Stimulated activated CD4-positive, alpha-beta T cell treated with anti-CD3 and anti-CD28 coated beads, Interleukin-12 subunit alpha, Interleukin-12 subunit beta, amount 100 ng/mL, for 48 hours (primary cell): Measurements from ENCODE around the gene CCDC8.
"Not testable (repeated sequence)": the region's sequence is repeated elsewhere in the genome, so short reads cannot be mapped to it uniquely, and the experiment has no call there.

ENCODE experiments used
- DNase-seq, 3 donors: peaks; one replicate each; pipeline ENCODE4 v3.0.0-alpha.2; 2020; ENCODE audit warnings: low read depth in 2 of 3, low spot score in 1 of 3

Gene CCDC8

DNA sequence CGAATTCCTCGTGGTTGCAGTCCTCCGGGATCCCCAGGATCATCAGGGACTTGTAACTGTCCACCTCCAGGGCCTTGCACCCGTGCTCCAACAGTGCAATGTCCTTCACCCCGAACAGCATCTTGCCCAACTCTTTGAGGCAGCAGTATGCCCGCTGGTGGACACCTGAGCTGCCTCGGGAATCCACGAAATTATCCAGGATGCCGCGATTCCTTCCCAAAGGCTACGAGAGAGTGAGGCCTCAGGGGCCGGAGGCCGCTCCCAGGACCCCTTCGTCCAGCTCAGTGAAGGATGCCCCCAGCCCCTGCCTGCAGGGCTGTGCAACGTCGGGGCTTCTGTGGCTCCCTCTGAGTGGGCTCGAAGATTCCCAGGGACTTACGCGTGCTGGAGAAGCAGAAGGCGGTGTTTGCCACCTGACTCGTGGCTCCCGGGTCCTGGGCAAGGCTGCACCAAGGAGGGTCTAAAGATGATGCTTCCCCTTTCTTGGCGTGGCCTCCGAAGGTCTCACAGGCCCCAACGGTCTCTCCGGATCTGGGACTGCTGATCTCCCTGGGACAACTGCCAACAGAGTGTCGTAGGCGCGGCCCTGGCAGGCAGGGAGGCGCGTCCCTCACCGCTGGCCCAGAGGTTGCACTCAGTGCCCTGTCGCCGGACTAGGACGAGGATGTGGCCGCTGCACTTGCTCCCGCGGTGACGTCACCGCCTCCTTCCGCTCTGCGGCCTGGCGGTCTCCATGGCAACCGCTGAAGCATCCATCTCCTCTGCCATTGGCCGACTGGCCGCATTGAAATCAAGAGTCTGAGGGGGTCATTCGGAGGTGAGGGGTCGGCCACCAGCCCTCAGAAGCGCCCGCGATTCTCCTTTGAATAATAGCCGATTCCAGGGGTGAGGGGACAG is 15.1 kb upstream of the CCDC8 start, which contains the start of gene PNMA8C:
Gene PNMA8C, minus strand, starts transcription at position 698 of the 897 bp plus-strand sequence. Its CDS starts 577 bp downstream, at position 121.
- DNase-seq: peak in 1 of 3 donors; percentile 42

DNA sequence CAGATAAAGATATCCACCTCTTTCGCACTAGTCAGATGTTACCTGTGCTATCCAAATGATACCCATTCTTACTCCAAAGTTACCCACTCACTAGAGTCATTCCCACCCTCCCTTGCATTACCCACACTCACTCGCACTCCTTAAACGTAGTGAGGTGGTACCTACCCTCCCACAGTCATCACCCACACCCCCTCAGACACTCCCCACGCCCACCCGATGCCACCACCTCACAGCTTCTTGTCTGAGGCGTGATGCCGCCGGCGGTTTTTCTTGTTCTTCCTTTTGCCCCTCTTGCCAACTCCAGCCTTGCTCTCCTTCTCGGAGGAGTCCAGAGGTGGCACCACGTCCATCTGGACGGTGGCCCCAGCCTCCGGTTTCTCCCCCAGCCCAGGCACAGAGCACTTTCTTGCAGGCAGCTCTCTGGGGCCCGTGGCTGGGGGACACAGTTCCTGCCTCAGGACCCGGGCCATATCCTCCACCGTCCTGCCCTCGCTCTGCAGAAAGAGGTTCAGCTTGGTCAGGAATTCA is 14.2 kb upstream of the CCDC8 start:
- no peak for DNase-seq

DNA sequence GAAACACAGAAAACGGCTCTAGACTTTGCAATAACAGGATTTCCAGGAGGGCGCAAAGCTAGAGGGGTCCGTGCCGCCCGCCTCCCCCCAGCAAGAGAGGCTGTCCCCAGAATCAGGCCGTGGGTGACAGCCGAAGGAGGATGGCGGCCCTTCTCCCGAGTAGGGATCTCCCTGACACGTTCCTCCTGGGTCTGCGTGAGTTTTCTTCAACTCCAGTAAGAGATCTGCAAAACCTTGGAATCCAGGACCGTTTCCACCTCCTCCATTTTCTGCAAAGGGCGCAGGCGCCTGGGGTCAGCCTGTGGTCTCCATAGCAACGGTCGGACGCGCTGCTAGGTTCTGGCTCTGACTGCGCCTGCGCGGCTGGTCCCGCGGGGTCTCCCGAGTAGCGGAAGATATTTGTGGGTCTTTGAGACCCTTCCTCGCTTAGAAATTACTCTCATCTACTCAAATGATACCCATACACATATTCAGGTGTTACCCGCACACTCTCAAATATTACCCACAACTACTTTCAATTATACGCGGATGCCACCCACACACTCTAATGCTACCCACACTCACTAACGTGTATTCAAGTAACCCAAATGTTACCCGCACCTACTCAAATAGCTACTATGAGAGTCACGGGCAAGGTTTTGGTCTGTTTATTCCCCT is 13.3 kb upstream of the CCDC8 start:
- peak; percentile 6 to 47 (median 38) for DNase-seq

DNA sequence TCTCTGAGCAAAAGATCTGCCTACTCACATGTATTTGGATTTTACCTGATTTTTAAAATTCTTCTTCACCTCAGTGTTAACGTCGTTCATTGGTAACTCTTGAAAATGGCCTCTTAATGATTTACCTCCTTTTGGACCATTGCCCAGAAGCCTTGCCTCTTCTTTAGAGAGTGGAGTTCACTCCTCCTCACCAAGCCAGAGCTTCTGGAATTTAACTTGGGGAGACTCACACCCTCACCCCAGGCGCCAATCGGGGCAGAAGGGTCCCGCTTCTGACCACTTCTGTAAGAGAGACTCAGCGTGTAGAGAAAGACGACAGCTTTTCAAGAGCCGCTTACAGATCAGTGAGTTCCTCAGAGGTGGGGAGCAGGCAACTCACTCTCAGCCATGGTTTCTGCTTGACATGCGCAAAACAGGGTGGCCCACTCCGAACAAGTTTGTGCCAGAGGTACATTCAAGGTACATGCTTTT is 12.7 kb upstream of the CCDC8 start:
- no peak for DNase-seq

DNA sequence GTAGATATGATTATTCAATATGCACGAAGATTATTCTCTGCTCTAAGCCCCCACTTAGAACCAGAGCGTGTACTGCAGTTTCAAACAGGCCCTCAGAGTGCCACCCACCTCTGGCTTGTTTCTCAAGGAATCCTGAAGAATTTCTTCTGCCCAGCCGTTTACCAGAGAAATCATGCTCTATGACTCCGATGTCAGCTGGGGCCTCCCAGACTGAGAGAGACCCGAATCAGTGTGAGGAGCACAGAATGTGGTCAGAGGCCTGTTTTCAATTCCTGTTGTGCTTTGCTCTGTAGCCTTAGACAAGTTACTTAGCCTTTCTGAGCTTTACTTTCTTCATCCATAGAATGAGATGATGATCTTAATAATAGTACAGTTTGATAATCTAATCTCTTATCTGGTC is 9.8 kb upstream of the CCDC8 start:
- DNase-seq: no peak

DNA sequence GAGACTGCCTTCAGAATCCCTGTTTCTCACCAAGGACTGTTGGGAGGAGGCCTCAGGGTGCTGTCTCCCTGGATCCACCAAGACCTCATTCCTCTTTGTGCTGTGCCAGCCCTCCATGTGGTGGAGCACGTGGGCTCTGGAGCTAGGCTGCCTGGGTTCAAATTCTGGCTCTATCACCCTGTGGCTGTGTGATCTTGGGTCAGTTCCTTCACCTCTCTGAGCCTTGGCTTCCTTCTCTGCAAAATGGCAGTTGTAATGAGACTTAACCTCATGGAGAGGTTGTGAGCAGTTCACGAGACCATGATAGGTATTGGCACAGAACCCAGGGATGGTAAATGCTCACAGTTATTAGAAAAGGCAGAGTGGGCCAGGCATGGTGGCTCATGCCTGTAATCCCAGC is 9.0 kb upstream of the CCDC8 start:
- DNase-seq: no peak

DNA sequence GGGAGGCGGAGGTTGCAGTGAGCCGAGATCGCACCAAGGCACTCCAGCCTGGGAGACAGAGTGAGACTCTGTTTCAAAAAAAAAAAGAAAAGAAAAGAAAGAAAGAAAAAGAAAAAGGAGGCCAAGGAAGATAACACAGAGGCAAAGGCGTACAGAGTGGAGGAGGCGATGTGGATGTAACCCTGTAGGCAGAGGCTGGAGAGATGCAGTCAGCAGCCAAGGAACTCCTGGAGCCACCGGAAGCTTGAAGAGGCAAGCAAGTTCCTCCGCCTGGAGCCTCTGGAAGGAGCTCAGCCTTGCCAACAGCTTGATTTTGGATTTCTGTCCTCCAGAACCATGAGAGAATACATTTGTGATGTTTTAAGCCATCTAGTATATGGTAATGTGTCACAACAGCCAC is 6.7 kb upstream of the CCDC8 start:
- no peak for DNase-seq

DNA sequence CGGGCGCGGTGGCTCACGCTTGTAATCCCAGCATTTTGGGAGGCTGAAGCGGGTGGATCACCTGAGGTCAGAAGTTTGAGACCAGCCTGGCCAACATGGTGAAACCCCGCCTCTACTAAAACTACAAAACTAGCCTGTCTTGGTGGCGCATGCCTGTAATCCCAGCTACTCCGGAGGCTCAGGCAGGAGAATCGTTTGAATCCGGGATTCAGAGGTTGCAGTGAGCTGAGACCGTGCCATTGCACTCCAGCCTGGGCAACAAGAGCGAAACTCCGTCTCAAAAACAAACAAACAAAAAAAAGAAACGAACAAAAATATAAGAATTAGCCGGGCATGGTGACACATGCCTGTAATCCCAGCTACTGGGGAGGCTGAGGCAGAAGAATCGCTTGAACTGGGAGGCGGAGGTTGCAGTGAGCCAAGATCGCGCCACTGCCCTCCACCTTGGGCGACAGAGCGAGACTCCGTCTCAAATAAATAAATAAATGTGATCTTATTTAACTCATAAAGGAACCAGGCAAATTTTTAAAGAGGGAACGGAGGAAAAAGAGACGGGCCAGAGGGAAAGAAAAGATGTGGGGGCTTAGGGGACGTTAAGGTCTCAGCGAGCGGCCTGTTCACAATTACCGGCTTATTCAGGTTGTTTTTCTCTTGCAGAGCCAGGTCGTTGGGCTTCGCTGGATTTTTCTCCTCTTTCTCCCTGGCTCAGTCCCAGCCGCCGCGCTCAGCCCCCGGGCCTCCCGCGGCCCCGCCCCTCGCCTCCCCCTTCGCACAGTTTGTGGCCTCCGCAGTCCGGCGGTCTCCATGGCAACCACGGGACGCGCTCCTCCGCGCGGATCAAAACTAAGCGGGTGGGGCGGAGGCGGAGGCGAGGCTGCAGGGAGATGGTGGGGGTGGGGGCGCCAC is 2.7 kb upstream of the CCDC8 start:
- not testable (repeated sequence) for DNase-seq

DNA sequence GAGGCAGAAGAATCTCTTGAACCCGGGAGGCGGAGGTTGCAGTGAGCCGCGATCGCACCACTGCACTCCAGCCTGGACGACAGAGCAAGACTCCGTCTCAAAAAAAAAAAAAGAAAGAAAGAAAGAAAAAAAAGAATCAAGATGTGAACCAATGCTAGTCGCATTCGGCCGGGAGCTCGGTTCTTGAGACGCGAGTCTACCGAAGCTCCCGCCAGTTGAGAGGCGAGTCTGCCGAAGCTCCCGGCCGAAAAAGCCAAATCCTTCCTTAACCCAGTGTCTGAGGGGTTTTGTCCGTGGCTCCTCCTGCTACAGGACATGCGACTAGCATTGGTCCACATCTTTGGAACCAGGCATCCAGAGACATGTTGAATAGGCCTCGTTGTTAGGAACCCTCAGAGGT is 1.5 kb upstream of the CCDC8 start:
- not testable (repeated sequence) for DNase-seq

DNA sequence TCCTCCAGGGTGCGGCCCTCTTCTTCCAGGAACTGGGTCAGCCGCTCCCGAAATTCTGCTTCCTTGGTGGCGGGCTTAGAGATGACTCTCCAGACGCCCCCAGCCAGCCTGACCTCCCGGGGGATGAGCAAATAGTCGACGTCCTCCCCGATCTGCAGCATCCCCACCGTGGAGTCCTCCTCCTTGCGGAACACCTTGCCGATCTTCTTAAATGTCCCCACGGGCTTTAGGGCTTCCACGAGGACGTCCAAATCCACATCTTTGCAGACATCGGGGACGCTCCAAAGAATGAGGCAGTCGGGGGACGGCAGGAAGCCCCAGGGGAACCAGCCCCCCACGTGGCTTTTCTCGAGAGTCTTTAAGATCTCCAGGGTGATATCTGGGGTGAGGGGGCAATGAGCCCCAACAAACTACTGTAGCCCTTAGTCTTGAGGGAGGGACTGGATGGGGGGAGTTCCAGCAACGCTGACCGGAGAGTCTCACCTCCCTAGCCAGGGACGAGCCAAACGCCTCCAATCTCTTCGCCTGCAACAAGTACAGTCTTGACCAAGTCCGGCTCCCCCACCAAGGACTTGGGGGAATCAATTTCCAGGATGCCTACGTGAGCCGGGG is 608 bp downstream of the CCDC8 start:
- no peak for DNase-seq

DNA sequence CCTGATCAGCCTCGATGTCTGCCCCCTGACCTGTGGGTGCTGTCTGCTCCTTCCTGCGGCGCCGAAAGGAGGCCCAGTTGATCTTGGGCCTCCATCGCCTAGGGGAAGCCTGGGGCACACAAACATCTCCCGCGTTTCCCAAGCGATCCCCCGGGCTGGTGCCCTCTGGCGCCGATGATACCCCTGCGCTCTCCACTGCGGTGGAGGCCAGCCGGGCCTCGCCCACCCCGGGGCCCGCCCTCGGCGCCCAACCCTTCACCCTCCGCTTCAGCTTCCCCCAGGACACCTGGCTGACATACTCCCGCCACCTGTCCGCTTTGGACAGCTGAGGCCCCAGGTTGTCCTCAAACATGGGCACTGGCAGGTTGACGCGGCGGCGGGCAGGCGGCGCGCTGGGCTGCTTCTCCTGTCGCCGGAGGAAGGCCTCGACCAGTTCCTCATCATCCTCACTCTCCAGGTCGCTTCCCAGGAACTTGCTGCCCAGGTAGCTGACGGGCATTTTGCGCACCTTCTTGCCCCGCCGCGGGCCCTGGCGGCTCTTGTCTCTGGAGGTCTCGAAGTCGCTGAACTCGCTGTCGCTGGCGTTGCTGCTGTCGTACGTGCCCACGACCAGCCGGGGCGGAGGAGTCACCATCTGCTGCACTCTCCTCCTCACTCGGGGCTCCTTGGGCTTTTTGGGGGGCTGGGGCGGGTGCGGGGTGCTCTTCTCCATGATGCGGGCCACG is 1.3 kb downstream of the CCDC8 start:
- no peak for DNase-seq

DNA sequence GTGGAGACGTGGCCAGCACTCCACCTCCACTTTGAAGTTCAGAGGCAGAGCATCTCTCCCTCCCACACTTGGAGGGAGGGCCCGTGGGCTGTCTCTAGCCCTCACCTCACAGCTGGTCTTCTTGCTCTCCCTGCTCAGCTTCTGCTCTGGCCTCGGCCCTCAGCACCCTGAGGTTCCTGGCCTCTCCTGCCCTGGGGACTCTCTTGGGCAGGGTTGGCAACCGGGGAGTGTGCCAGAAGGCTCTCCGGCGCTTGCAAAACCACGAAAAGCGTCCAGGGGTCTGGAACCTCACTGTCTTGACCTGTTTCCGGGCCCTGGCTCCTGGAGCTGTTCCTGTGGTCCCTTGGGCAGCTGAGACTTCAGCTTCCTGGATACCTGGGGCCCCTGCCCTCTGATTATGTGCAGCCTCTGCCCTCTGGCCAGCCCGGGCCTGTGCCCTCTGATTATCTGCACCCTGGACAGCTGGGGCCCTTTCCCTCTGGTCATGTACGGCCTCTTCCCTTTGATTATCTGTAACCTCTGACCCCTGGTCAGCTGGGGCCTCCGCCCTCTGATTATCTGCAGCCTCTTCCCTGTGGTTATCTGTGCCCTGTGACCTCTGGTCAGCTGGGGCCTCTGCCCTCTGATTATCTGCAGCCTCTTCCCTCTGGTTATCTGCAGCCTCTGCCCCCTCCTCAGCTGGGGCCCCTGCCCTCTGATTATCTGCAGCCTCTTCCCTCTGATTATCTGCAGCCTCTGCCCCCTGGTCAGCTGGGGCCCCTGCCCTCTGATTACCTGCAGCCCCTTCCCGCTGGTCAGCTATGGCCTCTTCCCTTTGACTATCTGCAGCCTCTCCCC is 2.1 kb downstream of the CCDC8 start:
- DNase-seq: no peak

DNA sequence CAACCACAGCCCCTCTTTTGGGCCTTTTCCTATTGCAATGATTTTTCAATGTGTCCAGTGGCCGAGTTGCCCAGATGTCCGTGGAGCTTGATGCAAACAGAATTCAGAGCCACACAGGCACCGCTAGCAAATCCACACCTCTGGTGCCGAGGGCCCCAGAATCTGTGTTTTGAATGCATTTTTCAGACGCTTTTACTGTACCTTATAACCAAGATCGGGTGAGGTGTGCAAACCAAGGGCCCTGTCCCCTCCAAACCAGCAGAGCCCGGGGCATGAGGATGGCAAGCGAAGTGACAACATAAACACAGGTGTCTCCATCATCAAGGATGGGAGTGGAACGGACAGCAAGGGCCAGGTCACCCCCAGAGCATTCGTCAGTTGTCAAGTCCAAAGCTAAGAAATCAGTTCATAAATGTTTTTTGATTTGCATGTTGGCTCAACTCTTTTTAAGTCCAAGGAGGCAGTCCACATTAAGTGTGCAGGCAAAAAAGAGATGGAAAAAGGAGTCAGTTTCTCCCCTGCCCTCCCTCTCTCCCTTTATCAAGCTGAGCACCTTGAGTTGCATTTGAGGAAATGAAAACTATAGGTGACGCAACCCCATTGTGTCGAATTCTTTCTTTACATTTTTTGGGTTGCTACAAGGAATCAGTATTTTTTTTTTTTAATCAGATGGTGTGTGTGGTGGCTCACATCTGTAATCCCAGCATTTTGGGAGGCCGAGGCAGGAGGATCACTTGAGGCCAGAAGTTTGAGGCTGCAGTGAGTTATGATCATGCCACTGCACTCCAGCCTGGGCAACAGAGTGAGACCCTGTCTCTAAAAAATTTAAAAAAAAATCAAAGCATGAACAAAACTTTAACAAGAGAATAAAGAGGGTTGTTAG is 2.9 kb downstream of the CCDC8 start:
- no peak for DNase-seq

DNA sequence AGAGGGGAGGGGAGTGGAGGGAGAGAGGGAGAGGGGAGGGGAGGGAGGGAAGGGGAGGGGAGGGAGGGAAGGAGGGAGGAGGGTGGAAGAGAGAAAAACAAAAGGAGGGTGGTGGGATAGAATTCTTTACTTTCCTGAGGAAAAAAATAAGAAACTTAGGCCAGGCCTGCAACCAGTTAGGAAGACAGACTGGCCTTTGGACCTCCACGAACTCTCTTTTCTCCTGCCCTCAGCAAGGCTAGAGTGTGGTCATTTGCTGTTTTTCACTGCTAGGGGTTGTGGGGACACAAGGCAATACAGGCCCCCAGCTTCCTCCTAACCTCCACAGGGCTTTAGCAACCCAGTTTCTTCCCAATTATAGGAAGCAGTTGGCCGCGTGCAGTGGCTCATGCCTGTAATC is 4.2 kb downstream of the CCDC8 start:
- DNase-seq: no peak

DNA sequence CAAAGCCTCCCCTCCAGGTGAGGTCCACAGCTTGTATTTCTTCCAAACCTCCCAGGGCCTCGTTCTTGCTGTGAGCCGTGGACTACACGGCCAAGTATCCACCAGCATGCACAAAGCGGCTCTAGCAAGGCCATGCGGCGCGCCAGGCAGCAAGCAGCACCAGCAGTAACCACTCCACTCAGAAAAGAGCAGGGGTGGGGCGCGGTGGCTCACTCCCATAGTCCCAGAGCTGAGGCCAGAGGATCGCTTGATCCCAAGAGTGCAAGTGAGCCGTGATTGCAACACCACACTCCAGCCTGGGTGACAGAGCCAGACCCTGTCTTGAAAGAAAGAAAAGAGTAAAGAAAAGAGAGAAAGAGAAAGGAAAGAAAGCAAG is 4.7 kb downstream of the CCDC8 start:
- no peak for DNase-seq

DNA sequence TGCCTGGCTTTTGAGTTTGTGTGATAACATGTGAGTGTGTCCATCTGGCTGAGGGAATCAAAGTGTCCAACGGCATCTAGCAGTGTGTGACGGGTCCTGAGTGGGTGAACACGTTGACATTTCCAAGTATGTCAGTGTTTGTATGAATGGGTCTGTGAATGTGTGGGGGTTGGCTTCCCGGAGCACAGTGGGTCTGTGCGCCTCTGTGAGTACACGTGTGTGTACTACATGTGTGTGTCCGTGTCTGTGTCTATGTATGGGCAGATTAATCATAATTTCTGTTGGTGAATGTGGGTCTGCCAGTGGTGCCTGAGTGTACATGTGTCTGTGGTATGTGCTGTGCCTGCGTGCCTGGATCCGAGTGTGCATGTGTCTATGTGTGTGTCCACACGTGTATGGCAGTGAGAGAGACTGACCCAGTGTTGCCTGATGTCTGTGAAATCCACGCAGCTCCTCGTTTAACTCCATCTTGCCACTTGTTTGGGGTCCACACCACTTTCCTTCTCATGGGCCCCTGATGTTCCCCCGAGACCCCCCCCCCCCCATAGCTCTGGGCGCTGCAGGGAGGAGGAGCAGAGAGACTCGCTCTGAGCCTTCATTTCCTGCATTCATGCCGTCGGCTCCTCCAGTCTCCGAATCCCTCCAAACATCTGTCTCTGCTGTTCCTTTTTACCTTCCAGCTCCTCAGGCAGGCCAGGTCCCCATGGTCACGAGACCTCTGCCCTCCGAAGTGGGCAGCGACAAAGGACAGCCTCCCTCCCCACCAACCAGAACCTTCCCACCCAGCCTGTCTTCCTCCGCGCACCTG is 5.3 kb downstream of the CCDC8 start:
- DNase-seq: no peak

DNA sequence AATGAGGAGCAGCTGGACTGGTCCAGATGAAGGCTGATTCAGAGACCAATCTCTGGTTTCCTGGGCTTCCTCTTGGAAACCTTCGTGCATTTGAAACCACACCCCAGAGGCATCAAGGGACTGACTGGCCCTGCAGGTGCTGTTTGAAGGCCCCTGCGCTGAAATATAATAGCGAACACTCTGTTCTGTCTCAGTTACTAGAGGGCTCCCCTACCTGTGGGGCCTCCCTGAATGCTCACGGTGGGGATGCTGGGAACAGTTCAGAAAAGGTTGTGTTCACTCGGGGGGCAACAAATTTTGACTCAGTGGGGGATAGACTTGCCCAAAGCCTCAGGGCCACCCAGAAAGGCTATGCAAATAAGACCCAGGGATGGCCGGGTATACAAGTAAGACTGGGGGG is 6.4 kb downstream of the CCDC8 start:
- DNase-seq: no peak
